Measurements from ENCODE around the gene CLEC10A. TPM values are rescaled to one million over a fixed set of nuclear protein-coding genes. Genes with fewer than 3 reads are reported as not detected.
A peak's percentile ranks its signal among the peaks of the same experiment; 100 is the strongest.

The CLEC10A gene
- total and polyA plus RNA-seq, 8 donors = 2.0 to 9.6 (median 3.6) TPM

- H3K27me3 ChIP-seq = no peaks in the 10 kb centered on the region
- no peak overlapping the region for H3K27ac ChIP-seq
- intact Hi-C loops (cut with DNase I) = no loop called here
- no peak for ATAC-seq
- no peak for DNase-seq
- H3K36me3 ChIP-seq = no peaks in the 10 kb centered on the region
- no peaks in the 10 kb centered on the region for H3K4me1 ChIP-seq
- H3K9me3 ChIP-seq = peaks cover 0 to 15% of the 10 kb centered on the region in 2 donors
- no peak for TF ChIP-seq CTCF (IDR thresholded peaks at IDR 0.05)
- H3K4me3 ChIP-seq = no peak overlapping the region
These were observed 12.9 kb downstream of the CLEC10A start for GRCh38 chr17:7067198-7067597.

GRCh38 chr17:7064261-7064660, 15.8 kb downstream of the CLEC10A start:
- Histone ChIP-seq H3K4me1 (no peaks in the 10 kb centered on the region), H3K36me3 (no peaks in the 10 kb centered on the region), H3K9me3 (peaks cover 0 to 15% of the 10 kb centered on the region in 2 donors), H3K27me3 (no peaks in the 10 kb centered on the region), H3K4me3 (no peak overlapping the region), H3K27ac (no peak overlapping the region)
- intact Hi-C loops (cut with DNase I) = no loop called here
- ATAC-seq (no peak), DNase-seq (peak in 1 of 4 donors; percentile 19)
- no peak for TF ChIP-seq CTCF (IDR thresholded peaks at IDR 0.05)

GRCh38 chr17:7063518-7064094, 16.4 kb downstream of the CLEC10A start:
- DNase-seq (peak in 1 of 4 donors; percentile 2), ATAC-seq (no peak)
- H3K27me3 ChIP-seq = no peaks in the 10 kb centered on the region
- TF ChIP-seq CTCF (IDR thresholded peaks at IDR 0.05) = no peak
- H3K9me3 ChIP-seq = peaks cover 0 to 11% of the 10 kb centered on the region in 2 donors
- H3K36me3 ChIP-seq = no peaks in the 10 kb centered on the region
- H3K4me1 ChIP-seq = no peaks in the 10 kb centered on the region
- no peak overlapping the region for H3K27ac ChIP-seq
- intact Hi-C loops (cut with DNase I) = no loop called here
- no peak overlapping the region for H3K4me3 ChIP-seq

- Histone ChIP-seq H3K4me3 (no peak overlapping the region), H3K27ac (no peak overlapping the region), H3K4me1 (no peaks in the 10 kb centered on the region), H3K27me3 (no peaks in the 10 kb centered on the region), H3K9me3 (no peaks in the 10 kb centered on the region), H3K36me3 (no peaks in the 10 kb centered on the region)
- TF ChIP-seq CTCF (IDR thresholded peaks at IDR 0.05) = no peak
- intact Hi-C loops (cut with DNase I) = no loop called here
- ATAC-seq = peak; percentile 66
- DNase-seq = peak in 1 of 4 donors; percentile 13
These were observed 19.7 kb downstream of the CLEC10A start for GRCh38 chr17:7060165-7060891.

- no peaks in the 10 kb centered on the region for H3K36me3 ChIP-seq
- DNase-seq = no peak
- TF ChIP-seq CTCF (IDR thresholded peaks at IDR 0.05) = no peak
- H3K4me3 ChIP-seq = no peak overlapping the region
- intact Hi-C loops (cut with DNase I) = no loop called here
- H3K9me3 ChIP-seq = no peaks in the 10 kb centered on the region
- no peaks in the 10 kb centered on the region for H3K4me1 ChIP-seq
- no peaks in the 10 kb centered on the region for H3K27me3 ChIP-seq
- ATAC-seq = no peak
- no peak overlapping the region for H3K27ac ChIP-seq
These were observed 21.1 kb downstream of the CLEC10A start for GRCh38 chr17:7058831-7059447.
